K562 (cell line): ENCODE data around the gene GALNT7. TPM values are rescaled to one million over a fixed set of nuclear protein-coding genes. Genes with fewer than 3 reads are reported as not detected.

Source experiments
- ARNT ChIP-seq, 2 experiments: fragments of 450-650 bp; IDR thresholded peaks; 2 replicates each; pipeline ENCODE4 v1.6.1; 2016; ENCODE audit warnings: mild to moderate bottlenecking in 1 of 2
- FOXP1 ChIP-seq: sonication (generic); formaldehyde crosslinking; IDR thresholded peaks from 2 replicates; pipeline ENCODE4 v1.8.0; 2022; ENCODE audit warnings: mild to moderate bottlenecking, missing genetic modification reagents
- GABPA ChIP-seq: fragments of 200-800 bp; sonication (Bioruptor generic); conservative IDR thresholded peaks from 2 replicates; pipeline ENCODE4 v1.6.1; 2016; ENCODE audit warnings: low read depth, missing genetic modification characterization, missing compliant biosample characterization
- LCOR ChIP-seq: sonication (generic); formaldehyde crosslinking; IDR thresholded peaks from 2 replicates; pipeline ENCODE4 v1.8.0; 2022; ENCODE audit warnings: mild to moderate bottlenecking, missing genetic modification reagents
- PCBP1 ChIP-seq: fragments of 200-400 bp; formaldehyde crosslinking; IDR thresholded peaks from 2 replicates; pipeline ENCODE4 v1.6.1; 2018; ENCODE audit warnings: mild to moderate bottlenecking, low read depth, low read length; ENCODE audit not compliant: poor library complexity, severe bottlenecking
- RFX7 ChIP-seq: fragments of 250-450 bp; sonication (Bioruptor Pico); IDR thresholded peaks from 2 replicates; pipeline ENCODE4 v1.5.1; 2021; ENCODE audit warnings: mild to moderate bottlenecking
- SREBF2 ChIP-seq: sonication (generic); formaldehyde crosslinking; IDR thresholded peaks from 2 replicates; pipeline ENCODE4 v1.4.0; 2020; ENCODE audit warnings: mild to moderate bottlenecking, missing genetic modification reagents
- TAF15 ChIP-seq: fragments of 200-400 bp; formaldehyde crosslinking; IDR thresholded peaks from 2 replicates; pipeline ENCODE4 v1.6.1; 2017; ENCODE audit warnings: mild to moderate bottlenecking, low read depth, low read length, moderate library complexity
- TBL1XR1 ChIP-seq, 2 experiments: IDR thresholded peaks; 2 replicates each; pipeline ENCODE4 v1.6.1; 2012; ENCODE audit warnings: improper control_type of control experiment in 2 of 2, low read length in 2 of 2, mild to moderate bottlenecking in 1 of 2
- XRCC5 ChIP-seq: fragments of 200-400 bp; formaldehyde crosslinking; IDR thresholded peaks from 2 replicates; pipeline ENCODE4 v1.6.1; 2017; ENCODE audit warnings: low read depth, mild to moderate bottlenecking, low read length
- YBX1 ChIP-seq: fragments of 450-650 bp; IDR thresholded peaks from 2 replicates; pipeline ENCODE4 v1.7.1; 2016; ENCODE audit warnings: mild to moderate bottlenecking
- ZNF140 ChIP-seq: fragments of 250-450 bp; sonication (Bioruptor Pico); IDR thresholded peaks from 2 replicates; pipeline ENCODE4 v1.8.0; 2021; ENCODE audit warnings: moderate library complexity, mild to moderate bottlenecking, inconsistent platforms
- ZNF146 ChIP-seq: IDR thresholded peaks from one replicate; pipeline ENCODE4 v1.6.1; 2018; ENCODE audit warnings: missing compliant biosample characterization; ENCODE audit not compliant: unreplicated experiment
- polyA plus RNA-seq, 8 experiments: library from polyadenylated mRNA; depleted of rRNA in 4 of 8; stranded (reverse) in 5 of 8; unstranded in 3 of 8; fragments of >200 nt; fragmentation: Nextera tagmentation in 2 of 8; fragmentation: Illumina TruSeq in 1 of 8; extraction: Ambion mirVana in 2 of 8; extraction: Trizol in 1 of 8; gene quantifications; 2 replicates each; pipeline versions ENCODE4 v1.2.1 to v1.2.3, GENCODE V29; 2011 to 2014; ENCODE audit warnings: inconsistent platforms in 1 of 8, missing spikeins in 1 of 8
- total RNA-seq, 7 experiments: library from RNA; depleted of rRNA in 6 of 7; stranded (reverse); fragments of >200 nt in 6 of 7; fragmentation: Illumina TruSeq in 2 of 7; extraction: Trizol in 2 of 7; gene quantifications; 2 replicates each; pipeline versions ENCODE4 v1.2.1 to v1.2.3, GENCODE V29; 2011 to 2021; ENCODE audit warnings: low replicate concordance in 1 of 7
- TF ChIP-seq, protein P1 (sequence below): sonication (generic); formaldehyde crosslinking; IDR thresholded peaks from 2 replicates; pipeline ENCODE4 v1.8.1; 2022; ENCODE audit warnings: missing genetic modification reagents
- TF ChIP-seq, protein P2 (sequence below): fragments of 450-650 bp; IDR thresholded peaks from 2 replicates; pipeline ENCODE4 v1.7.0; 2016; ENCODE audit warnings: borderline replicate concordance
- TF ChIP-seq, protein P3 (sequence below): IDR thresholded peaks from 2 replicates; pipeline ENCODE4 v1.6.1; 2011; ENCODE audit not compliant: insufficient read length; ENCODE audit errors: extremely low read depth
- TF ChIP-seq, protein P4 (sequence below): fragments of 150-350 bp; IDR thresholded peaks from 2 replicates; pipeline ENCODE4 v1.6.1; 2014; ENCODE audit warnings: low read depth, mild to moderate bottlenecking, low read length, borderline replicate concordance
- TF ChIP-seq, protein P5 (sequence below): conservative IDR thresholded peaks from 2 replicates; pipeline ENCODE4 v1.6.1; 2011; ENCODE audit warnings: low read depth, mild to moderate bottlenecking, low read length; ENCODE audit not compliant: control insufficient read depth

The GALNT7 gene
- total and polyA plus RNA-seq, 9 of the 15 experiments (the other 6 are each of a cell fraction or from before 2014, with no cell fraction given) = 16.7 to 38.7 (median 31.1) TPM

DNA sequence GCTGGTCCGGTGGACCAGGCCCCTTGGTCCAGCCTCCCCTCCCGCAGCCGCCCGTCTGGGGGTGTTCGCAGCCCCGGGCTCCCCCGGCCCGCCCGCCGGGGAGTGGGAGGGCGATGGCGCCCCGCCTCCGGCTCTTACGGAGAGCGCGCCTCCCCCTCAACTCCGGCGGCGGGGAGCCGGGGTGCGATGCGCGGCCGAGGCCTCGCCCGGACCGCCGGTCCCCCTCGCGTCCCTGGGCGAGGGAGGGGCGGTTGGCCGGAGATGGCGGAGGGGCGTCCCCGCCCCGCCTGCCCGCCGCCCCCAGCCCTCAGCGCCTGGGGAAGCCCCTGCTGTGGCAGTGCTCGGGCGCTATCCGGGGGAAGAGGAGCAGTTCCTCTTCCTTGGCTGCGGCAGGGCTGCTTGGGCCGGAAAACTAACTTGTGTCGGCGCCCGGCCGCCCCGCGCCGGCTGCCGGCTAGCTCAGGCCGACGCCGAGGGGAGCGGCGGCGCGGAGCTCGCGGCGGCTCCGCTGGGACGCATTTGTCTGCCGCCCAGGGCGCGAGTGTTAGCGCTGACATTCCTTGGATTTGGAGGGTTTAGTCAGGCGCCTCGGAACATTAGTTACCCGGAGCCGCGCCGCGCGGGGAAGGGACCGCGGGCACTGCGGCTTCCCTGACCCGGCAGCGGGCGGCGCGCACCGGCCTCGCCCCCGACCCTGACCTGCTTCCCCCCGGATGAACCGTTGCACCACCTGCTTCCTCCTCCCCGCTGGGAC is 994 bp downstream of the GALNT7 start (continued):
- TF ChIP-seq, protein P1, sequence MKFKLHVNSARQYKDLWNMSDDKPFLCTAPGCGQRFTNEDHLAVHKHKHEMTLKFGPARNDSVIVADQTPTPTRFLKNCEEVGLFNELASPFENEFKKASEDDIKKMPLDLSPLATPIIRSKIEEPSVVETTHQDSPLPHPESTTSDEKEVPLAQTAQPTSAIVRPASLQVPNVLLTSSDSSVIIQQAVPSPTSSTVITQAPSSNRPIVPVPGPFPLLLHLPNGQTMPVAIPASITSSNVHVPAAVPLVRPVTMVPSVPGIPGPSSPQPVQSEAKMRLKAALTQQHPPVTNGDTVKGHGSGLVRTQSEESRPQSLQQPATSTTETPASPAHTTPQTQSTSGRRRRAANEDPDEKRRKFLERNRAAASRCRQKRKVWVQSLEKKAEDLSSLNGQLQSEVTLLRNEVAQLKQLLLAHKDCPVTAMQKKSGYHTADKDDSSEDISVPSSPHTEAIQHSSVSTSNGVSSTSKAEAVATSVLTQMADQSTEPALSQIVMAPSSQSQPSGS (CRISPR knock-in tag) = no peak
- TF ChIP-seq ZNF140 = no peak
- TF ChIP-seq PCBP1 = no peak
- TF ChIP-seq, protein P2, sequence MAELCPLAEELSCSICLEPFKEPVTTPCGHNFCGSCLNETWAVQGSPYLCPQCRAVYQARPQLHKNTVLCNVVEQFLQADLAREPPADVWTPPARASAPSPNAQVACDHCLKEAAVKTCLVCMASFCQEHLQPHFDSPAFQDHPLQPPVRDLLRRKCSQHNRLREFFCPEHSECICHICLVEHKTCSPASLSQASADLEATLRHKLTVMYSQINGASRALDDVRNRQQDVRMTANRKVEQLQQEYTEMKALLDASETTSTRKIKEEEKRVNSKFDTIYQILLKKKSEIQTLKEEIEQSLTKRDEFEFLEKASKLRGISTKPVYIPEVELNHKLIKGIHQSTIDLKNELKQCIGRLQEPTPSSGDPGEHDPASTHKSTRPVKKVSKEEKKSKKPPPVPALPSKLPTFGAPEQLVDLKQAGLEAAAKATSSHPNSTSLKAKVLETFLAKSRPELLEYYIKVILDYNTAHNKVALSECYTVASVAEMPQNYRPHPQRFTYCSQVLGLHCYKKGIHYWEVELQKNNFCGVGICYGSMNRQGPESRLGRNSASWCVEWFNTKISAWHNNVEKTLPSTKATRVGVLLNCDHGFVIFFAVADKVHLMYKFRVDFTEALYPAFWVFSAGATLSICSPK = no peak
- TF ChIP-seq ZNF146 (CRISPR knock-in tag) = no peak
- TF ChIP-seq LCOR (CRISPR knock-in tag) = no peak
- no peak for TF ChIP-seq YBX1
- no peak for TF ChIP-seq TBL1XR1 (IDR thresholded peaks at IDR 0.05; ENCODE audit: low read length in 2 of 2)
- TF ChIP-seq ARNT (IDR thresholded peaks at IDR 0.05) = no peak
- TF ChIP-seq FOXP1 = 0 out of 2 replicates have a peak, but pooled peaks have one; percentile 43
- TF ChIP-seq, protein P3, sequence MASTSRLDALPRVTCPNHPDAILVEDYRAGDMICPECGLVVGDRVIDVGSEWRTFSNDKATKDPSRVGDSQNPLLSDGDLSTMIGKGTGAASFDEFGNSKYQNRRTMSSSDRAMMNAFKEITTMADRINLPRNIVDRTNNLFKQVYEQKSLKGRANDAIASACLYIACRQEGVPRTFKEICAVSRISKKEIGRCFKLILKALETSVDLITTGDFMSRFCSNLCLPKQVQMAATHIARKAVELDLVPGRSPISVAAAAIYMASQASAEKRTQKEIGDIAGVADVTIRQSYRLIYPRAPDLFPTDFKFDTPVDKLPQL = no peak
- TF ChIP-seq XRCC5 = no peak
- TF ChIP-seq SREBF2 = no peak
- TF ChIP-seq GABPA (tag) = peak; percentile 52
- TF ChIP-seq, protein P4, sequence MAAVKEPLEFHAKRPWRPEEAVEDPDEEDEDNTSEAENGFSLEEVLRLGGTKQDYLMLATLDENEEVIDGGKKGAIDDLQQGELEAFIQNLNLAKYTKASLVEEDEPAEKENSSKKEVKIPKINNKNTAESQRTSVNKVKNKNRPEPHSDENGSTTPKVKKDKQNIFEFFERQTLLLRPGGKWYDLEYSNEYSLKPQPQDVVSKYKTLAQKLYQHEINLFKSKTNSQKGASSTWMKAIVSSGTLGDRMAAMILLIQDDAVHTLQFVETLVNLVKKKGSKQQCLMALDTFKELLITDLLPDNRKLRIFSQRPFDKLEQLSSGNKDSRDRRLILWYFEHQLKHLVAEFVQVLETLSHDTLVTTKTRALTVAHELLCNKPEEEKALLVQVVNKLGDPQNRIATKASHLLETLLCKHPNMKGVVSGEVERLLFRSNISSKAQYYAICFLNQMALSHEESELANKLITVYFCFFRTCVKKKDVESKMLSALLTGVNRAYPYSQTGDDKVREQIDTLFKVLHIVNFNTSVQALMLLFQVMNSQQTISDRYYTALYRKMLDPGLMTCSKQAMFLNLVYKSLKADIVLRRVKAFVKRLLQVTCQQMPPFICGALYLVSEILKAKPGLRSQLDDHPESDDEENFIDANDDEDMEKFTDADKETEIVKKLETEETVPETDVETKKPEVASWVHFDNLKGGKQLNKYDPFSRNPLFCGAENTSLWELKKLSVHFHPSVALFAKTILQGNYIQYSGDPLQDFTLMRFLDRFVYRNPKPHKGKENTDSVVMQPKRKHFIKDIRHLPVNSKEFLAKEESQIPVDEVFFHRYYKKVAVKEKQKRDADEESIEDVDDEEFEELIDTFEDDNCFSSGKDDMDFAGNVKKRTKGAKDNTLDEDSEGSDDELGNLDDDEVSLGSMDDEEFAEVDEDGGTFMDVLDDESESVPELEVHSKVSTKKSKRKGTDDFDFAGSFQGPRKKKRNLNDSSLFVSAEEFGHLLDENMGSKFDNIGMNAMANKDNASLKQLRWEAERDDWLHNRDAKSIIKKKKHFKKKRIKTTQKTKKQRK = no peak
- TF ChIP-seq, protein P5, sequence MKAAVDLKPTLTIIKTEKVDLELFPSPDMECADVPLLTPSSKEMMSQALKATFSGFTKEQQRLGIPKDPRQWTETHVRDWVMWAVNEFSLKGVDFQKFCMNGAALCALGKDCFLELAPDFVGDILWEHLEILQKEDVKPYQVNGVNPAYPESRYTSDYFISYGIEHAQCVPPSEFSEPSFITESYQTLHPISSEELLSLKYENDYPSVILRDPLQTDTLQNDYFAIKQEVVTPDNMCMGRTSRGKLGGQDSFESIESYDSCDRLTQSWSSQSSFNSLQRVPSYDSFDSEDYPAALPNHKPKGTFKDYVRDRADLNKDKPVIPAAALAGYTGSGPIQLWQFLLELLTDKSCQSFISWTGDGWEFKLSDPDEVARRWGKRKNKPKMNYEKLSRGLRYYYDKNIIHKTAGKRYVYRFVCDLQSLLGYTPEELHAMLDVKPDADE = peak; percentile 57; the same call in 1 of the 2 replicates
- no peak for TF ChIP-seq RFX7 (CRISPR knock-in tag)
- no peak for TF ChIP-seq TAF15
